ENCODE data around the gene KL.

The KL gene

GRCh38 chr13:33004511-33004910, 11.7 kb upstream of the KL start:
- no peak for DNase-seq

- no peak for DNase-seq
Observed at GRCh38 chr13:33006134-33006533, 10.1 kb upstream of the KL start.

GRCh38 chr13:33006638-33007037, 9.6 kb upstream of the KL start:
- DNase-seq = no peak

GRCh38 chr13:33007237-33007636, 9.0 kb upstream of the KL start:
- DNase-seq = no peak

- no peak for DNase-seq
Observed at GRCh38 chr13:33007950-33008349, 8.3 kb upstream of the KL start.

GRCh38 chr13:33008946-33009722, 7.1 kb upstream of the KL start:
- no peak for DNase-seq

- DNase-seq = no peak
Observed at GRCh38 chr13:33011828-33012470, 4.3 kb upstream of the KL start.

GRCh38 chr13:33014291-33014690, 1.9 kb upstream of the KL start:
- peak; percentile 9 for DNase-seq

GRCh38 chr13:33015241-33015668, 968 bp upstream of the KL start:
- no peak for DNase-seq

GRCh38 chr13:33015791-33016323, 366 bp upstream of the KL start:
- DNase-seq = no peak

GRCh38 chr13:33017323-33017929, 1.2 kb downstream of the KL start:
- DNase-seq = peak; percentile 29

GRCh38 chr13:33018886-33019285, 2.7 kb downstream of the KL start:
- DNase-seq = no peak

- DNase-seq = no peak
Observed at GRCh38 chr13:33022986-33023385, 6.8 kb downstream of the KL start.

- DNase-seq = no peak
Observed at GRCh38 chr13:33025220-33025744, 9.1 kb downstream of the KL start.

GRCh38 chr13:33026489-33027152, 10.4 kb downstream of the KL start:
- no peak for DNase-seq

GRCh38 chr13:33028620-33029019, 12.4 kb downstream of the KL start:
- DNase-seq = no peak

GRCh38 chr13:33031277-33031676, 15.1 kb downstream of the KL start:
- no peak for DNase-seq

- DNase-seq = no peak
Observed at GRCh38 chr13:33032037-33032625, 15.9 kb downstream of the KL start.

- no peak for DNase-seq
Observed at GRCh38 chr13:33033051-33033812, 17.0 kb downstream of the KL start.

- no peak for DNase-seq
Observed at GRCh38 chr13:33033986-33034385, 17.8 kb downstream of the KL start.

GRCh38 chr13:33034882-33035520, 18.8 kb downstream of the KL start:
- no peak for DNase-seq
